ENCODE results near the gene PODXL2. TPM values are rescaled to one million over a fixed set of nuclear protein-coding genes. Genes with fewer than 3 reads are reported as not detected.

The PODXL2 gene
- total and polyA plus RNA-seq, 2 of the 8 experiments (the other 6 are each of a cell fraction or from before 2014, with no cell fraction given) = 27.6 to 31.6 TPM

- no peaks in the 10 kb centered on the region for H3K23me2 ChIP-seq (ENCODE audit: low read depth, low read length)
- no peak overlapping the region for H2BK120ac ChIP-seq (replicated peaks; ENCODE audit: low read depth, low read length)
- H3K4me1 ChIP-seq (replicated peaks in 1 of 4; ENCODE audit: control insufficient read depth in 3 of 4, insufficient read depth in 4 of 4, low read length in 3 of 4) = no peaks in the 10 kb centered on the region; a peak in 1 of 7 replicates
- H3K27me3 ChIP-seq (replicated peaks in 1 of 4; ENCODE audit: control insufficient read depth in 3 of 4, extremely low read depth in 1 of 4, insufficient read depth in 3 of 4, low read length in 3 of 4) = no peaks in the 10 kb centered on the region
- H3K4me3 ChIP-seq (ENCODE audit: extremely low read depth in 1 of 4, insufficient read depth in 2 of 4, low read depth in 3 of 4, low read length in 4 of 4) = no peak overlapping the region
- no peaks in the 10 kb centered on the region; the same call in 1 of the 2 replicates for H3K79me1 ChIP-seq (ENCODE audit: low read depth, low read length)
- DNase-seq (ENCODE audit: low read depth in 1 of 2, low spot score in 2 of 2) (no peak), FAIRE-seq (no peak)
- TF ChIP-seq NRF1 (IDR thresholded peaks at IDR 0.05; ENCODE audit: low read depth, low read length) = no peak
- TF ChIP-seq MAX (IDR thresholded peaks at IDR 0.05) = no peak
- no peak for TF ChIP-seq TCF12 (IDR thresholded peaks at IDR 0.05; ENCODE audit: low read depth, low read length)
- no peak for TF ChIP-seq EZH2 (IDR thresholded peaks at IDR 0.05; ENCODE audit: low read depth, low read length, severe bottlenecking)
- no peak overlapping the region for H3K56ac ChIP-seq (replicated peaks; ENCODE audit: insufficient read length, low read depth, low read length)
- H2BK12ac ChIP-seq (ENCODE audit: low read depth, low read length) = no peak overlapping the region
- H2BK5ac ChIP-seq (ENCODE audit: low read depth, low read length) = no peak overlapping the region
- H3K27ac ChIP-seq (ENCODE audit: low read depth, low read length) = no peak overlapping the region
- no peaks in the 10 kb centered on the region for H3K9me3 ChIP-seq (ENCODE audit: insufficient read depth in 2 of 2, low read depth in 1 of 2, low read length in 1 of 2)
- no peak overlapping the region for H3K4ac ChIP-seq (replicated peaks; ENCODE audit: insufficient read length, low read depth, low read length)
- no peak overlapping the region for H4K5ac ChIP-seq (ENCODE audit: insufficient read length, low read depth, low read length)
- peaks cover 0 to 7% (median under 1%) of the 10 kb centered on the region in 4 experiments; a peak in 1 of 8 replicates for H3K36me3 ChIP-seq (ENCODE audit: control insufficient read depth in 2 of 4, insufficient read depth in 4 of 4, low read length in 3 of 4)
- CTCF ChIA-PET (ENCODE audit: partially characterized antibody) = interaction anchor here (0.8 kb wide), 1 partner anchor 193 kb away, joined by 3 read pairs; no protein-coding TSS in a partner anchor
- H2AFZ ChIP-seq (ENCODE audit: low read length) = no peak overlapping the region
- H2BK20ac ChIP-seq (ENCODE audit: low read length) = no peak overlapping the region
- POLR2A ChIA-PET (ENCODE audit: partially characterized antibody) = no interaction called here
- H2AK5ac ChIP-seq (ENCODE audit: low read depth, low read length) = no peak overlapping the region
- no peak overlapping the region for H4K8ac ChIP-seq (ENCODE audit: extremely low read depth, insufficient read depth, low read length)
- no peak overlapping the region for H3K23ac ChIP-seq (ENCODE audit: insufficient read length)
- no peak overlapping the region for H3K9ac ChIP-seq (replicated peaks in 1 of 4; ENCODE audit: extremely low read depth in 1 of 4, low read depth in 3 of 4, low read length in 3 of 4)
- no peak overlapping the region for H4K91ac ChIP-seq (replicated peaks; ENCODE audit: insufficient read length, low read length)
- no peak overlapping the region for H2BK15ac ChIP-seq (ENCODE audit: low read length)
- H3K79me2 ChIP-seq (ENCODE audit: control insufficient read depth in 1 of 2, insufficient read depth in 2 of 2, low read length in 2 of 2) = no peaks in the 10 kb centered on the region
- H4K20me1 ChIP-seq (replicated peaks in 1 of 2; ENCODE audit: control insufficient read depth in 1 of 2, insufficient read depth in 2 of 2, low read length in 2 of 2) = no peaks in the 10 kb centered on the region
- H3K18ac ChIP-seq (ENCODE audit: extremely low read depth, low read length) = no peak overlapping the region
- no peak overlapping the region for H3K4me2 ChIP-seq (ENCODE audit: insufficient read depth in 1 of 2, low read depth in 2 of 2, low read length in 2 of 2)
- no peak overlapping the region for H3K14ac ChIP-seq (ENCODE audit: insufficient read length)
These were observed 9.0 kb downstream of the PODXL2 start for GRCh38 chr3:127637971-127638370.

Data from H1 (cell line).